ENCODE data around the gene SHH. TPM values are rescaled to one million over a fixed set of nuclear protein-coding genes. Genes with fewer than 3 reads are reported as not detected.

Gene SHH
- total RNA-seq, 2 experiments from 2014 or later = not detected

DNA sequence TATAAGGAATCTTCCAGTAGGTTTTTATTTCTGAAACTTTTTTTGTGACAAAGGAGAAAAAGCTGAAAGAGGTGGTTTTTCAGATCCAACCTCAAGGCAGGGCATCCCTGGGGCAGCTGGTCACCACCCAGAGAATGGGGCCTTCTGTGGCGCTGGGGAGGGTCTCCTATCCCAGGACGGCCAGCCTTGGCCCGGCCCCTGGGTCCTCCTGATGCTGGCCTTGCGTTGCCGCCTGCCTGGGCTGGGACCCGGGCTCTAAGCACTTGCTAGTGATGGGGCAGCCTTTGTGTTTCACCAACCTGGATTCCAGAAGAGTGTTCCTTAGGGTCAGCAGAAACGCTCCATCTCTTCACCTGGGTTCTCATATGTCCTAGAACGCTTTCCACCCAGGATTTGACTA, 16.3 kb downstream of the SHH start:
- CTCF ChIA-PET = interaction anchor here (1.0 to 1.3 kb wide), 2 partner anchors 815 to 1218 kb away, joined by 3 read pairs; no protein-coding TSS in a partner anchor
- POLR2A ChIA-PET = no interaction called here

DNA sequence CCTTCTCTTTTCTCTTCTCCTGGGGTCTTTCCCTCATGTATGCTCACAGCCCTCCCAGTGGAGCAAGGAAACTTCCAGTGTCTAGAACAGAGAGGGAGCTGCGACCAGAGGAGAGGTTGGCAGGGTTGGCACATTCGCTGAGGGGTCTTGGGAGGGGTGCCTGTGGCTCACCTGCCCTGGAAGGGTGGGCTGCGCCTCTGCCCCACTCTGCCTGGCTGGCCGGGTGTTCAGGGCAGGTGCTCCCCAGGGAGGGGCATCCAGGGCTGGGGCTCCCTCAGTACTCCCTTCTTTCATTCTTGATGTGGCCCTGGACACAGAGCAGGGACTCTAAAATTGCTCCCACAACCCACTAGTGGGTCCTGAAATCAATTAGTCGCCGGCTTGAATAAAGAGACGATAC, 16.9 kb downstream of the SHH start:
- CTCF ChIA-PET = interaction anchor here (0.6 to 1.3 kb wide), 5 partner anchors 294 to 1218 kb away, joined by 3 to 5 read pairs (median 3); no protein-coding TSS in a partner anchor
- peaks cover 9% of the 10 kb centered on the region for H3K4me1 Mint-ChIP-seq
- H3K36me3 Mint-ChIP-seq (ENCODE audit: low read depth) = no peaks in the 10 kb centered on the region
- no peak overlapping the region for H3K27ac Mint-ChIP-seq
- H3K27me3 Mint-ChIP-seq = peaks cover 20% of the 10 kb centered on the region
- H3K9me3 Mint-ChIP-seq = no peaks in the 10 kb centered on the region
- POLR2A ChIA-PET = no interaction called here
- no peak overlapping the region for H3K4me3 Mint-ChIP-seq
- DNase-seq = no peak

More for the DNA sequence above, 16.3 kb downstream of the SHH start:
- Mint-ChIP-seq H3K4me3 (no peak overlapping the region), H3K4me1 (peaks cover 9% of the 10 kb centered on the region), H3K36me3 (ENCODE audit: low read depth) (no peaks in the 10 kb centered on the region), H3K27me3 (peaks cover 23% of the 10 kb centered on the region), H3K27ac (no peak overlapping the region), H3K9me3 (no peaks in the 10 kb centered on the region)
- no peak for DNase-seq

DNA sequence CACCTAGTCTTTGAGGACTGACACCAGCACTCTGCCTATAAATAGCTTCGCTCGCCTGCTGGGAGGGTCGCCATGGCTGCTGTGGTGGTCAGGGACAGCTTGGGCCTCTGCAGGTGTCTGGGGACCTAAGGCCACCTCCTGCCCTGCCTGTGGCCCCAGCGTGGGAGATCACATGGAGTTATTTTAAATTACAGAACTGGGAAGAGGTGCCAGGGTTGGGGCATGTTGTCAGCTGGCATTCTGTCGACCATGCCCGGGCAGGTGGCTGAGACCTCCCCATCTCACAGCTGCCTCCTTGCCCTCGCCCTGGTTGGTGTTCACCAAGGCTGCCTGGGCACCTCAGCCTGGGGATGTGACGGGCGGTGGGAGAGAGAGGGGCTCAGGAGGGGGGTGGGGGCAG, 18.1 kb downstream of the SHH start:
- ChIA-PET POLR2A (no interaction called here), CTCF (no interaction called here)
- Mint-ChIP-seq H3K4me3 (no peak overlapping the region), H3K4me1 (peaks cover 9% of the 10 kb centered on the region), H3K27ac (no peak overlapping the region), H3K9me3 (no peaks in the 10 kb centered on the region), H3K27me3 (peaks cover 10% of the 10 kb centered on the region), H3K36me3 (ENCODE audit: low read depth) (no peaks in the 10 kb centered on the region)
- DNase-seq = no peak

- CTCF ChIA-PET = no interaction called here
- no peaks in the 10 kb centered on the region for H3K36me3 Mint-ChIP-seq (ENCODE audit: low read depth)
- no peak for DNase-seq
- peaks cover 8% of the 10 kb centered on the region for H3K27me3 Mint-ChIP-seq
- H3K4me1 Mint-ChIP-seq = peaks cover 4% of the 10 kb centered on the region
- H3K9me3 Mint-ChIP-seq = no peaks in the 10 kb centered on the region
- POLR2A ChIA-PET = no interaction called here
- no peak overlapping the region for H3K27ac Mint-ChIP-seq
- H3K4me3 Mint-ChIP-seq = no peak overlapping the region
Observed at GRCh38 chr7:155793720-155794119, 18.5 kb downstream of the SHH start.

DNA sequence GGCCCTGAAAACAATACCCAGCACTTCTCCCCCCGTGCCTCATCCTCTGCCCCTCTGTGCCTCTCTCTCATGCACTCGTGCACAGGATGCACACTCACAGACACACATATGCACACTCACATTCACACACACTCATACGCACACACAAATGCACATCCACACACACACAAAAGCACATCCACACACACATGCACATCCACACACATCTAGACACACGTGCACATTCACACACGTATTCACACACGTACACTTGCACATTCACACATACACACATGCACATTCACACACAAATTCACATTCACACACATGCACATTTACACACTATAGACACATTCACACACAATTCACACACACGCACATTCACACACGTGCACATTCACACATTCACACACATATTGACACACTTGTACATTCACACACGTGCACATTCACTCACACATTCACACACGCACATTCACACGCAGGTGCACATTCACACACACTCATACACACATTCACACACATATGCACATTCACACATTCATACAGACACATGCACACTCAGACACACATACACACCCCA, 19.2 kb downstream of the SHH start:
- DNase-seq = no peak
- Mint-ChIP-seq H3K4me3 (no peak overlapping the region), H3K27me3 (peaks cover 3% of the 10 kb centered on the region), H3K27ac (no peak overlapping the region), H3K9me3 (no peaks in the 10 kb centered on the region), H3K4me1 (no peaks in the 10 kb centered on the region), H3K36me3 (ENCODE audit: low read depth) (no peaks in the 10 kb centered on the region)
- CTCF ChIA-PET = no interaction called here
- POLR2A ChIA-PET = no interaction called here

DNA sequence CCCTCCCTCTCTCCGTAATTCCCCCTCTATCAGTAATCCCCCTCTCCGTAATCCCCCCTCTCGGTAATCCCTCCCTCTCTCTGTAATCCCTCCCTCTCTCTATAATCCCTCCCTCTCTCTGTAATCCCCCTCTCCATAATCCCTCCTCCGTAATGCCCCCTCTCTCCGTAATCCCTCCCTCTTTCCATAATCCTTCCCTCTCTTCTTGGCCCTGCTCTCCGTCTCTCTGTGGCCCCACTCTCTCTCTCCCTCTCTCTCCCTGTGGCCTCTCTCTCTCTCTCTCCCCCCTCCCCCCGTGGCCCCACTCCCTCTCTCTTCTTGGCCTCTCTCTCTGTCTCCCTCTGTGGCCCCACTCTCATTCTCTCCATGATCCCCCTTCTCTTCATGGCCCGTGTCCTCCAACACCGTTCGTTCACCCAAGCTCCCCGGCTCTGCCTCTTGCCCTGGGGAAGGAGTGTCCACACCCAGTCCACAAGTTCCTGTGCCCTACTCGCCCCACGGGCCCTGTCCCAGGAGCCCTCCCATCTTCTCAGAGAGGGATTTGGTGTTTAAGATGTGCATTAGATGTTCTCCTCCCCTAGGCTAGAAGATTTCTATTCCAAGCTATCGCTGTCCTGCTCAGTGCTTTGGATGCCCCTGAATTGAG, 19.8 kb downstream of the SHH start:
- POLR2A ChIA-PET = no interaction called here
- H3K27me3 Mint-ChIP-seq = peaks cover 8% of the 10 kb centered on the region
- H3K27ac Mint-ChIP-seq = no peak overlapping the region
- no peak for DNase-seq
- H3K9me3 Mint-ChIP-seq = no peaks in the 10 kb centered on the region
- H3K4me3 Mint-ChIP-seq = no peak overlapping the region
- no peaks in the 10 kb centered on the region for H3K36me3 Mint-ChIP-seq (ENCODE audit: low read depth)
- CTCF ChIA-PET = no interaction called here
- H3K4me1 Mint-ChIP-seq = peaks cover 4% of the 10 kb centered on the region

DNA sequence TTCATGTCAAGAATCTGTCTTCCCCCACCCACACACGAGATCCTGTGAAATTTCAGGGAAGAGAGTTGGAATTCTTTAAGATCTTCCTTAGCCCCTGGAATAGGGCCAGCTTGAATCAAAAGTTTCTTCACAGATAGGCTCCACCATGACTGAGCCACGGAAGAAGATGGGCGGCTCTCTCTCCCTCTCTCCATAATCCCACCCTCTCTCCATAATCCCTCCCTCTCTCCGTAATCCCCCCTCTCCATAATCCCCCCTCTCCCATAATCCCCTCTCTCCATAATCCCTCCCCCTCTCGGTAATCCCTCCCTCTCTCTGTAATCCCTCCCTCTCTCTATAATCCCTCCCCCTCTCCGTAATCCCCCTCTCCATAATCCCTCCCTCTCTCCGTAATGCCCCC, 20.4 kb downstream of the SHH start:
- ChIA-PET CTCF (no interaction called here), POLR2A (no interaction called here)
- Mint-ChIP-seq H3K27me3 (peaks cover 8% of the 10 kb centered on the region), H3K36me3 (ENCODE audit: low read depth) (no peaks in the 10 kb centered on the region), H3K9me3 (no peaks in the 10 kb centered on the region), H3K4me3 (no peak overlapping the region), H3K27ac (no peak overlapping the region), H3K4me1 (peaks cover 4% of the 10 kb centered on the region)
- no peak for DNase-seq

DNA sequence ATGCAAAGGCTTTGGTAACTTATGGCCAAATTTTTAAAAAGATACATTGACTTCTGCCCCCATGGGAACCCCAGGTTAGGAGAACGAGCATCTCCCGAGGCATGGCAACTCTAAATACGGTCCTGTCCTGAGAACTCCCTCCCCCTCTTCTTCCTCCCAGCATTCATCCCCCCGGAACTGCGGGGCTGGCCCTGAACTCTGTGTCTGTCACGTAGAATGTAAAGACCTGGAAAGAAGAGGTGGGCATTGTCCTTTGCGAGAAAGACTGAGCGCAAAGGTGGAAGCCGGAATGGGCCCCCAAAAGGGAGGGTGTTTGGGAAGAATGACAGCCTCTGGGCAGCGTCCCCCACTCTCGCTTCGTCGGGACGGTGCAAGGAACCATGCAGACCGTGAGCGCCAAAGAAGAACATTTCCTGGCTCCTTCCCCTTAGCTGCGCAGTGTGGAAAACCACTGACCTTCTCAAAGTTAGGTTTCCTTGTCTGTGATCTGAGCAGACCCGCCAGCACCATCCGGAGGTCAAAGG, 21.0 kb downstream of the SHH start:
- no peak for DNase-seq
- Mint-ChIP-seq H3K9me3 (no peaks in the 10 kb centered on the region), H3K27ac (no peak overlapping the region), H3K4me3 (no peak overlapping the region), H3K36me3 (ENCODE audit: low read depth) (no peaks in the 10 kb centered on the region), H3K27me3 (peaks cover 9% of the 10 kb centered on the region), H3K4me1 (peaks cover 4% of the 10 kb centered on the region)
- ChIA-PET CTCF (no interaction called here), POLR2A (no interaction called here)

GRCh38 chr7:155790666-155791065, 21.6 kb downstream of the SHH start:
- ChIA-PET CTCF (no interaction called here), POLR2A (no interaction called here)
- Mint-ChIP-seq H3K27ac (no peak overlapping the region), H3K4me3 (no peak overlapping the region), H3K4me1 (peaks cover 4% of the 10 kb centered on the region), H3K9me3 (no peaks in the 10 kb centered on the region), H3K27me3 (peaks cover 16% of the 10 kb centered on the region), H3K36me3 (ENCODE audit: low read depth) (no peaks in the 10 kb centered on the region)
- DNase-seq = no peak

DNA sequence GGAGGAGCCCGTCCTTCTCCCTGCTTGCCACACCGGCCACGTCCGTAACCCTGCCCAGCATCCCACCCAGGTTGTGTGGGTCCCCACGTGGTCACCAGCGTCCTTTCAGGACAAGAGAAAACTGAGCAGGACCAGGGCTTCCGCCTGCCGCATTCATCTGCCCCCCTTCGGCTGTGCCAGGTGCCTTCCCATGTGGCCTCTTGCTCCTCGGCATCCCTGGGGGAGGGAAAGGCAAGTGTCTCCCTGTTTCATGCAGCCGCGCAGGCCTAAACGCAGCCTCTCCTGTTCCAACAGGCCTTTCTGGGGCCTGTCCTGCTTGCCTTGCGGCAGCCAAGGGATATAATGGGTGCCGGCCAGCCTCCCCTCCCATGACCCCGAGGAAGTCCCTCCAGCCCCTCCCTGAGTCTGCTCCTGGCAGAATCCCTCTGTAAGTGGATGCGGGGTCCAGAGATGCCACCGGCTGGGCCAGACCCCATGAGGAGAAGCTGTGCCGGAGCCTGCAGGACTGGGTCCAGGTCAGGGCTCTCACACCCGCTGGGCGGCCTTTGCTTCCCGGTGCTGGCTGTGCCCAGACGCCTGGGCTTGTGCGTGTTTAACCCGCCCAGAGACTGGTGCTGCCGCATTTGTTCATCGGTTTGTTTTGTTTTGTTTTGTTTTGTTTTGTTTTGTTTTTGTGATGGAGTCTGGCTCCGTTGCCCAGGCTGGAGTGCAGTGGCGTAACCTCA, 23.1 kb downstream of the SHH start:
- no peaks in the 10 kb centered on the region for H3K9me3 Mint-ChIP-seq
- H3K27me3 Mint-ChIP-seq = peaks cover 16% of the 10 kb centered on the region

GRCh38 chr7:155788616-155789000, 23.7 kb downstream of the SHH start:
- H3K9me3 Mint-ChIP-seq = no peaks in the 10 kb centered on the region
- DNase-seq = no peak
- CTCF ChIA-PET = interaction anchor here (0.5 kb wide), 1 partner anchor 1346 kb away, joined by 3 read pairs; no protein-coding TSS in a partner anchor
- POLR2A ChIA-PET = no interaction called here
- H3K4me3 Mint-ChIP-seq = no peak overlapping the region
- H3K27me3 Mint-ChIP-seq = peaks cover 16% of the 10 kb centered on the region
- peaks cover 1% of the 10 kb centered on the region for H3K36me3 Mint-ChIP-seq (ENCODE audit: low read depth)
- H3K4me1 Mint-ChIP-seq = peaks cover 4% of the 10 kb centered on the region
- H3K27ac Mint-ChIP-seq = no peak overlapping the region

More for the DNA sequence above, 23.1 kb downstream of the SHH start:
- ChIA-PET CTCF (interaction anchor here (1.2 kb wide), 1 partner anchor 21 kb away, joined by 3 read pairs; no protein-coding TSS in a partner anchor), POLR2A (no interaction called here)
- DNase-seq = no peak
- no peaks in the 10 kb centered on the region for H3K36me3 Mint-ChIP-seq (ENCODE audit: low read depth)
- H3K27ac Mint-ChIP-seq = no peak overlapping the region
- H3K4me1 Mint-ChIP-seq = peaks cover 4% of the 10 kb centered on the region
- no peak overlapping the region for H3K4me3 Mint-ChIP-seq

DNA sequence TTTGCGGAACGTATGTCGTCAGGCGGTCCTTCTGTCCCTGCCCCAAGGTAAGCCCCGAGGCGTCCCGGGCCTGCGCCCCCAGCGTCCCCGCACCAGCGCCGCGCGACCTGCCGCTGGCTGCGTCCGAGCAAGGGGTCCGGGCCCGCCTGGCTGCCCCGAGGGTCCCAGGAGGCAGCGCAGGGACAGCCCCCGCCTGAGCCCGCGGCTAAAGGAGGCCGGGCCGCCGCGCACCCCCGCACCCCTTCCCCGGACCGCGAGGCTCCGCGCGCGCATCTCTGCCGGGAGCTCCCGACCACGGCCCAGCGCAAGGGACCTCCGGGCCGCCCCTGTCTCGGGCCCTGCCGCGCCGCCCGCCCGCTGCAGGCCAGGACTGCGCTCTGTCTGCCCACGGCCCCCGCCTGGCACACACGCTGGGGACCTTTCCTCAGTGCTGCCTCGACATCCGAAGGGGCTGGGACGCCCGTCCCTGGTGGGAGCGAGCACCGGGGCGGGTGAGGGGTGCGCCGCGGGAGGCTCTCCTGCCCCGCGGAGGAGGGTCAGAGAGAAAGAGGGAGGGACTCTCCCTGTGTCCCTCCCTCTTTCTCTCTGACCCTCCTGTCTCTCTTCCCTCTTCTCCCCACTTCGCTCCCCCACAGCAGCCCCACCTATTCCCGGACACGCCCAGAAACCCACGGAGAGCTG, 25.0 kb downstream of the SHH start:
- H3K27ac Mint-ChIP-seq = no peak overlapping the region
- ChIA-PET CTCF (interaction anchor here (0.6 kb wide), 1 partner anchor 117 kb away, joined by 3 read pairs; no protein-coding TSS in a partner anchor), POLR2A (interaction anchor here (0.6 kb wide), 1 partner anchor 143 kb away, joined by 4 read pairs; the partner anchor contains the start of gene RBM33)
- H3K4me3 Mint-ChIP-seq = no peak overlapping the region
- no peak for DNase-seq
- peaks cover 16% of the 10 kb centered on the region for H3K27me3 Mint-ChIP-seq
- peaks cover 4% of the 10 kb centered on the region for H3K4me1 Mint-ChIP-seq
- no peaks in the 10 kb centered on the region for H3K9me3 Mint-ChIP-seq
- H3K36me3 Mint-ChIP-seq (ENCODE audit: low read depth) = peaks cover 5% of the 10 kb centered on the region

DNA sequence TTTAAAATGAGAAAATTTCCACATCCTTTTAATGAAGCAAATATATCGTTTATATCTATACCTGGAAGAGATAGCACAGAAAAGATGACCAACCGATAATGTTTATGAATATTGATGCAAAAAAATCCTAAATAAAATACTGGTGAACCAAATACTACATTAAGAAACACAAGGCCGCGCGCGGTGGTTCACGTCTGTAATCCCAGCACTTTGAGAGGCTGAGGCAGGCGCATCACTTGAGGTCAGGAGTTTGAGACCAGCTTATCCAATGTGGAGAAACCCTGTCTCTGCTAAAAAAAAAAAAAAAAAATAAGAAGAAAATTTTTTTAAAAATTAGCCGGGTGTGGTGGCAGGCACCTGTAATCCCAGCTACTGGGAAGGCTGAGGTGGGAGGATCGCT, 25.8 kb downstream of the SHH start:
- POLR2A ChIA-PET = interaction anchor here (0.6 kb wide), 1 partner anchor 142 kb away, joined by 4 read pairs; the partner anchor contains the start of gene RBM33
- CTCF ChIA-PET = interaction anchor here (0.6 kb wide), 1 partner anchor 116 kb away, joined by 3 read pairs; no protein-coding TSS in a partner anchor
- DNase-seq = no peak
- Mint-ChIP-seq H3K9me3 (no peaks in the 10 kb centered on the region), H3K4me3 (no peak overlapping the region), H3K4me1 (peaks cover 4% of the 10 kb centered on the region), H3K36me3 (ENCODE audit: low read depth) (peaks cover 8% of the 10 kb centered on the region), H3K27ac (no peak overlapping the region), H3K27me3 (peaks cover 16% of the 10 kb centered on the region)
